ENCODE results near the gene TSPAN18.

DNA sequence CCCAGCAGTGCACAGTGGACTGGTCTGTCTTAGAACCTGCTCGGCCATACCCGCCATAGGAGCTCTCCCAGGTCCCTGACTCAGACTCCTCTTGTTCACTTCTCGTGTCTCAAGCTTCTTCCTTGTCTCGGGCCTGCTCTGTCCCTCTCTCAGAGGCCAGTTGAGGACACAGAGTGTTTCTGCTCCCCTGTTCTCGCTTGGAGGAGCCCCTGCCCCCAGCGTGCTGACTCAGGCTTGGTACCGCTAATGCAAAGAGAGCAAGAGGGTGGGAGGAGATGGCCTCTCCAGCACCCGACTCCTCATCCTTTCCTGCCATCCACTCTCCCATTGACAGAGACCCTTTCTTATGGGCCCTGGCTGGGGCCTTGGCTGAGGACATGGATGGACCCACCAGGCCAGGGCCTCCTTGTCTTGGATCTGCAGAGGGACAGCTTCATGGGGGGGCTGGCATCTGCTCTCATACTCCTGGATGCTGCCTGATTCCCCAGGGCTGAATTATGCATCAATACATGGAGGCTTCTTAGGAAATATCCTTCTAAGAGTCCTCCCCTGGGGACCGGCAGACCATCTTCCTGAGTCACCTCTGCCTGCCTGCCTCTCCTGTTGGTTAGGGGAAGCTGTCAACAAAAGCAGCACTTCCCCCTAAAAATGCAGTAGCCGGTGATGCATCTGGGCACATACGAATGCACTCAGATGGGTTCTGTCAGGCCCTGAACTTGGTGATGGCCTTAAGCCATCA lies 15.9 kb downstream of the TSPAN18 start:
- TF ChIP-seq POLR2A (IDR thresholded peaks at IDR 0.05): no peak
- TF ChIP-seq, protein P1, sequence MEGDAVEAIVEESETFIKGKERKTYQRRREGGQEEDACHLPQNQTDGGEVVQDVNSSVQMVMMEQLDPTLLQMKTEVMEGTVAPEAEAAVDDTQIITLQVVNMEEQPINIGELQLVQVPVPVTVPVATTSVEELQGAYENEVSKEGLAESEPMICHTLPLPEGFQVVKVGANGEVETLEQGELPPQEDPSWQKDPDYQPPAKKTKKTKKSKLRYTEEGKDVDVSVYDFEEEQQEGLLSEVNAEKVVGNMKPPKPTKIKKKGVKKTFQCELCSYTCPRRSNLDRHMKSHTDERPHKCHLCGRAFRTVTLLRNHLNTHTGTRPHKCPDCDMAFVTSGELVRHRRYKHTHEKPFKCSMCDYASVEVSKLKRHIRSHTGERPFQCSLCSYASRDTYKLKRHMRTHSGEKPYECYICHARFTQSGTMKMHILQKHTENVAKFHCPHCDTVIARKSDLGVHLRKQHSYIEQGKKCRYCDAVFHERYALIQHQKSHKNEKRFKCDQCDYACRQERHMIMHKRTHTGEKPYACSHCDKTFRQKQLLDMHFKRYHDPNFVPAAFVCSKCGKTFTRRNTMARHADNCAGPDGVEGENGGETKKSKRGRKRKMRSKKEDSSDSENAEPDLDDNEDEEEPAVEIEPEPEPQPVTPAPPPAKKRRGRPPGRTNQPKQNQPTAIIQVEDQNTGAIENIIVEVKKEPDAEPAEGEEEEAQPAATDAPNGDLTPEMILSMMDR (IDR thresholded peaks at IDR 0.05): no peak
